GM19324 (cell line): ENCODE data around the gene DYNLRB1.

Experiments used
- ATAC-seq: cut with Tn5 transposase; IDR thresholded peaks from one replicate; pipeline ENCODE4 v1.9.1; 2021; ENCODE audit warnings: mild to moderate bottlenecking, moderate library complexity; ENCODE audit not compliant: unreplicated experiment, low FRiP score

The DYNLRB1 gene

GRCh38 chr20:34532320-34532719 lies 16.1 kb downstream of the DYNLRB1 start:
- ATAC-seq, result no peak

- no peak for ATAC-seq
These were observed 16.5 kb downstream of the DYNLRB1 start for GRCh38 chr20:34532756-34533155.

- ATAC-seq, result no peak
These were observed 18.4 kb downstream of the DYNLRB1 start for GRCh38 chr20:34534391-34535165.

GRCh38 chr20:34535301-34535840 lies 19.1 kb downstream of the DYNLRB1 start:
- no peak for ATAC-seq

- no peak for ATAC-seq
These were observed 19.6 kb downstream of the DYNLRB1 start for GRCh38 chr20:34535857-34536256.

GRCh38 chr20:34536798-34537394 lies 20.7 kb downstream of the DYNLRB1 start:
- ATAC-seq, result no peak

GRCh38 chr20:34537651-34538050 lies 21.4 kb downstream of the DYNLRB1 start:
- no peak for ATAC-seq

- no peak for ATAC-seq
These were observed 22.5 kb downstream of the DYNLRB1 start for GRCh38 chr20:34538671-34539123.

GRCh38 chr20:34539756-34540155 lies 23.5 kb downstream of the DYNLRB1 start:
- no peak for ATAC-seq

- no peak for ATAC-seq
These were observed 24.5 kb downstream of the DYNLRB1 start for GRCh38 chr20:34540596-34541263.

- ATAC-seq, result no peak
These were observed 25.2 kb downstream of the DYNLRB1 start for GRCh38 chr20:34541264-34541901.

- ATAC-seq, result no peak
These were observed 25.7 kb downstream of the DYNLRB1 start for GRCh38 chr20:34541917-34542316.

- ATAC-seq, result no peak
These were observed 26.2 kb downstream of the DYNLRB1 start for GRCh38 chr20:34542439-34542838.

GRCh38 chr20:34543463-34544056 lies 27.3 kb downstream of the DYNLRB1 start:
- ATAC-seq, result no peak

- no peak for ATAC-seq
These were observed 28.0 kb downstream of the DYNLRB1 start for GRCh38 chr20:34544109-34544796.

- no peak for ATAC-seq
These were observed 30.5 kb downstream of the DYNLRB1 start for GRCh38 chr20:34546751-34547181.

GRCh38 chr20:34547844-34548613 lies 31.8 kb downstream of the DYNLRB1 start:
- no peak for ATAC-seq

GRCh38 chr20:34549291-34549928 lies 33.2 kb downstream of the DYNLRB1 start:
- no peak for ATAC-seq

GRCh38 chr20:34549929-34550305 lies 33.7 kb downstream of the DYNLRB1 start:
- no peak for ATAC-seq
